Astrocyte (in vitro differentiated cells and primary cell): ENCODE measurements around the gene PRICKLE1. TPM values are rescaled to one million over a fixed set of nuclear protein-coding genes. Genes with fewer than 3 reads are reported as not detected.

ENCODE experiments used
- DNase-seq: peaks from one replicate; pipeline ENCODE4 v3.0.0-alpha.2; 2010; ENCODE audit warnings: low read depth
- FAIRE-seq: peaks from 2 replicates; lab custom pipeline; 2011; peaks lifted over from hg19 to GRCh38; lab: Jason Lieb, UNC
- H2AFZ ChIP-seq: 2 replicates; pipeline ENCODE4 v1.6.0; 2012; ENCODE audit warnings: low read depth, low read length, inconsistent platforms
- H3K27ac ChIP-seq: 2 replicates; pipeline ENCODE4 v1.5.1; 2011; ENCODE audit warnings: low read depth, low read length, inconsistent platforms
- H3K27me3 ChIP-seq: 2 replicates; pipeline ENCODE4 v1.6.0; 2011; ENCODE audit warnings: low read length, inconsistent platforms; ENCODE audit not compliant: insufficient read depth
- H3K36me3 ChIP-seq: 2 replicates; pipeline ENCODE4 v1.5.1; 2011; ENCODE audit warnings: low read length, inconsistent platforms; ENCODE audit not compliant: insufficient read depth
- H3K4me1 ChIP-seq: 2 replicates; pipeline ENCODE4 v1.5.1; 2011; ENCODE audit warnings: low read length, inconsistent platforms; ENCODE audit not compliant: insufficient read depth
- H3K4me2 ChIP-seq: 2 replicates; pipeline ENCODE4 v1.6.0; 2012; ENCODE audit warnings: low read length, inconsistent platforms
- H3K4me3 ChIP-seq: 2 replicates; pipeline ENCODE4 v1.5.1; 2011; ENCODE audit warnings: low read depth, mild to moderate bottlenecking, low read length, inconsistent platforms; ENCODE audit not compliant: insufficient read depth
- H3K79me2 ChIP-seq: 2 replicates; pipeline ENCODE4 v1.6.0; 2012; ENCODE audit warnings: mild to moderate bottlenecking, low read length, inconsistent platforms; ENCODE audit not compliant: insufficient read depth
- H3K9ac ChIP-seq: 2 replicates; pipeline ENCODE4 v1.6.0; 2012; ENCODE audit warnings: mild to moderate bottlenecking, low read length, inconsistent platforms
- H3K9me3 ChIP-seq: 2 replicates; pipeline ENCODE4 v1.5.1; 2012; ENCODE audit warnings: low read depth, mild to moderate bottlenecking, low read length, inconsistent platforms; ENCODE audit not compliant: insufficient read depth
- H4K20me1 ChIP-seq: 2 replicates; pipeline ENCODE4 v1.6.0; 2012; ENCODE audit warnings: low read length, inconsistent platforms; ENCODE audit not compliant: insufficient read depth
- H3K27ac Mint-ChIP-seq: one replicate; pipeline ENCODE4 v1.8.0; 2021; ENCODE audit warnings: mild to moderate bottlenecking, mixed read lengths; ENCODE audit not compliant: unreplicated experiment
- H3K27me3 Mint-ChIP-seq: one replicate; pipeline ENCODE4 v1.8.0; 2021; ENCODE audit warnings: low read depth, mixed read lengths; ENCODE audit not compliant: unreplicated experiment
- H3K36me3 Mint-ChIP-seq: one replicate; pipeline ENCODE4 v1.8.0; 2021; ENCODE audit warnings: low read depth, mixed read lengths; ENCODE audit not compliant: unreplicated experiment
- H3K4me1 Mint-ChIP-seq: one replicate; pipeline ENCODE4 v1.8.0; 2021; ENCODE audit warnings: low read depth, mixed read lengths; ENCODE audit not compliant: unreplicated experiment
- H3K4me3 Mint-ChIP-seq: one replicate; pipeline ENCODE4 v1.8.0; 2021; ENCODE audit warnings: mild to moderate bottlenecking, moderate library complexity, mixed read lengths; ENCODE audit not compliant: unreplicated experiment
- H3K9me3 Mint-ChIP-seq: one replicate; pipeline ENCODE4 v1.8.0; 2021; ENCODE audit warnings: mild to moderate bottlenecking, mixed read lengths; ENCODE audit not compliant: unreplicated experiment
- CTCF ChIP-seq: IDR thresholded peaks from 2 replicates; pipeline ENCODE4 v1.5.1; 2011; ENCODE audit warnings: low read depth, mild to moderate bottlenecking, inconsistent platforms, low read length, moderate library complexity; ENCODE audit not compliant: insufficient read depth
- EZH2 ChIP-seq: IDR thresholded peaks from 2 replicates; pipeline ENCODE4 v1.6.1; 2012; ENCODE audit warnings: mild to moderate bottlenecking, low read length, inconsistent platforms; ENCODE audit not compliant: insufficient read depth
- total RNA-seq: library from RNA; stranded (reverse); gene quantifications from 2 replicates; pipeline ENCODE4 v1.2.1, GENCODE V29; 2021

Gene PRICKLE1
- total RNA-seq, 1 donor from 2014 or later = 34.9 TPM

- Histone ChIP-seq H3K9me3 (no peaks in the 10 kb centered on the region), H3K27me3 (no peaks in the 10 kb centered on the region), H4K20me1 (peaks cover 81% of the 10 kb centered on the region), H3K27ac (peak overlapping the region; percentile 75), H3K79me2 (peaks cover 91% of the 10 kb centered on the region), H3K9ac (peak overlapping the region; percentile 91), H3K4me3 (peak overlapping the region; percentile 72), H2AFZ (peak overlapping the region; percentile 8), H3K36me3 (no peaks in the 10 kb centered on the region), H3K4me2 (peak overlapping the region; percentile 90), H3K4me1 (peaks cover 14% of the 10 kb centered on the region)
- no peaks in the 10 kb centered on the region for H3K36me3 Mint-ChIP-seq
- H3K27ac Mint-ChIP-seq = peak overlapping the region; percentile 79
- peak; percentile 61 for DNase-seq
- peaks cover 11% of the 10 kb centered on the region for H3K27me3 Mint-ChIP-seq
- H3K9me3 Mint-ChIP-seq = no peaks in the 10 kb centered on the region
- peak overlapping the region; percentile 94 for H3K4me3 Mint-ChIP-seq
- no peak for FAIRE-seq
- TF ChIP-seq EZH2 = no peak
- no peak for TF ChIP-seq CTCF
- H3K4me1 Mint-ChIP-seq = peaks cover 26% of the 10 kb centered on the region
Observed at GRCh38 chr12:42482041-42482747, 107.4 kb downstream of the PRICKLE1 start.

GRCh38 chr12:42481368-42481767 is 108.2 kb downstream of the PRICKLE1 start:
- Histone ChIP-seq H3K9ac (peak overlapping the region; percentile 91), H3K4me3 (peak overlapping the region; percentile 72), H3K36me3 (no peaks in the 10 kb centered on the region), H2AFZ (no peak overlapping the region), H3K4me1 (peaks cover 14% of the 10 kb centered on the region), H3K9me3 (no peaks in the 10 kb centered on the region), H3K79me2 (peaks cover 89% of the 10 kb centered on the region), H3K27me3 (no peaks in the 10 kb centered on the region), H3K27ac (peak overlapping the region; percentile 75), H4K20me1 (peaks cover 79% of the 10 kb centered on the region), H3K4me2 (peak overlapping the region; percentile 90)
- peak overlapping the region; percentile 94 for H3K4me3 Mint-ChIP-seq
- peaks cover 26% of the 10 kb centered on the region for H3K4me1 Mint-ChIP-seq
- no peak for TF ChIP-seq CTCF
- TF ChIP-seq EZH2 = no peak
- no peaks in the 10 kb centered on the region for H3K36me3 Mint-ChIP-seq
- peaks cover 3% of the 10 kb centered on the region for H3K27me3 Mint-ChIP-seq
- DNase-seq (no peak), FAIRE-seq (no peak)
- no peaks in the 10 kb centered on the region for H3K9me3 Mint-ChIP-seq
- H3K27ac Mint-ChIP-seq = no peak overlapping the region

GRCh38 chr12:42477941-42478340 is 111.6 kb downstream of the PRICKLE1 start:
- no peak overlapping the region for H3K4me3 ChIP-seq
- Mint-ChIP-seq H3K36me3 (no peaks in the 10 kb centered on the region), H3K27ac (no peak overlapping the region), H3K9me3 (no peaks in the 10 kb centered on the region), H3K4me3 (no peak overlapping the region), H3K4me1 (peaks cover 44% of the 10 kb centered on the region), H3K27me3 (no peaks in the 10 kb centered on the region)
- peak; percentile 33 for DNase-seq
- no peak for TF ChIP-seq CTCF
- TF ChIP-seq EZH2 = no peak
- no peak overlapping the region for H3K9ac ChIP-seq
- no peak for FAIRE-seq
- H3K27me3 ChIP-seq = no peaks in the 10 kb centered on the region
- peaks cover 93% of the 10 kb centered on the region for H3K79me2 ChIP-seq
- H3K4me2 ChIP-seq = no peak overlapping the region
- H3K9me3 ChIP-seq = no peaks in the 10 kb centered on the region
- no peaks in the 10 kb centered on the region for H3K36me3 ChIP-seq
- no peak overlapping the region for H2AFZ ChIP-seq
- no peak overlapping the region for H3K27ac ChIP-seq
- H3K4me1 ChIP-seq = peaks cover 22% of the 10 kb centered on the region
- H4K20me1 ChIP-seq = peaks cover 79% of the 10 kb centered on the region
